ENCODE results near the gene SNX4.

GRCh38 chr3:125437631-125438435 is 82.2 kb downstream of the SNX4 start:
- TF ChIP-seq EZH2 (IDR thresholded peaks at IDR 0.05) = no peak
- no peak for TF ChIP-seq POLR2AphosphoS5 (IDR thresholded peaks at IDR 0.05; ENCODE audit: borderline replicate concordance, low read depth, low read length)
- TF ChIP-seq FOXP2 (optimal IDR thresholded peaks at IDR 0.05; ENCODE audit: control extremely low read depth, extremely low read length, insufficient read depth) = no peak
